ENCODE measurements around the gene PTPRA.

DNA sequence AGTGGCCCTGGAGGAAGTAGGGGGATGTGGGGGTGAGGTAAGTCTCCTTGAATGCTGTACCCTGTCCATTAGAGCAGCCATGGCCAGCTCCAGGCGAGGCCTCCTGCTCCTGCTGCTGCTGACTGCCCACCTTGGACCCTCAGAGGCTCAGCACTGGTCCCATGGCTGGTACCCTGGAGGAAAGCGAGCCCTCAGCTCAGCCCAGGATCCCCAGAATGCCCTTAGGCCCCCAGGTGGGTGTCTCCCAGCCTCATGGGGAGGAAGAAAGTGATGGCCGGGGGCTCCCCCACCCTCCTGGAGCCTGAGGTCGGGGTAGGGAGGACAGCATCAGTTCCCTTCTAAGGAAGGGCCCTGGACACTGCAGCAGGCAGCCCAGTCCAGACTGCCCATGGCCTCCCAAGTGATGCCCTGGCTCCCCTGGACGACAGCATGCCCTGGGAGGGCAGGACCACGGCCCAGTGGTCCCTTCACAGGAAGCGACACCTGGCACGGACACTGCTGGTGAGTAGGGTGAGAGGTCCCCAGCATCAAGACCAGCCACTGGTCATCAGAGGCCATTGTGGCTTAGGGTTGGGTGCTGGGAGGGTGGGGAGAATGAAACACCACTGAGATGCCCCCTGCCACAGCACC, 171.2 kb downstream of the PTPRA start:
- TF ChIP-seq CTCF (IDR thresholded peaks at IDR 0.05) (no peak), POLR2A (IDR thresholded peaks at IDR 0.05) (no peak)

Measured in uterus (tissue), 2 donors.